Activated T-helper 1 cell treated with anti-CD3 and anti-CD28 coated beads, Interleukin-12 subunit alpha, Interleukin-12 subunit beta, Interleukin-2, Interleukin-4 antibody, amounts not matched to agents 30 ng/mL and 10 ng/mL and 1 ng/mL, durations not matched to agents 14 hours and 24 hours and 36 hours (primary cell): ENCODE measurements around the gene GBX2. TPM values are rescaled to one million over a fixed set of nuclear protein-coding genes. Genes with fewer than 3 reads are reported as not detected.

Source experiments
- DNase-seq: peaks from one replicate; pipeline ENCODE4 v3.0.0; 2021; ENCODE audit warnings: low spot score
- H3K27ac Mint-ChIP-seq: one replicate; pipeline ENCODE4 v1.8.0; 2021; ENCODE audit warnings: mild to moderate bottlenecking, mixed read lengths
- H3K27me3 Mint-ChIP-seq: one replicate; pipeline ENCODE4 v1.8.0; 2022; ENCODE audit warnings: mild to moderate bottlenecking, moderate library complexity, mixed read lengths; ENCODE audit not compliant: insufficient read depth
- H3K36me3 Mint-ChIP-seq: one replicate; pipeline ENCODE4 v1.8.0; 2021; ENCODE audit warnings: low read depth, mixed read lengths
- H3K4me1 Mint-ChIP-seq: one replicate; pipeline ENCODE4 v1.8.0; 2021; ENCODE audit warnings: low read depth, mixed read lengths
- H3K4me3 Mint-ChIP-seq: one replicate; pipeline ENCODE4 v1.8.0; 2021; ENCODE audit warnings: mild to moderate bottlenecking, moderate library complexity, mixed read lengths
- H3K9me3 Mint-ChIP-seq: one replicate; pipeline ENCODE4 v1.8.0; 2021; ENCODE audit warnings: mixed read lengths
- intact Hi-C: fragments of 100-400 bp; cut with micrococcal nuclease; formaldehyde crosslinking; loops from one replicate; pipeline ENCODE4 v1.15.1; 2024
- total RNA-seq: library from RNA; stranded (reverse); gene quantifications from 2 replicates; pipeline ENCODE4 v1.2.3, GENCODE V29; 2022

GBX2 gene
- total RNA-seq, 1 donor from 2014 or later = not detected

GRCh38 chr2:236162031-236162845, 5.9 kb downstream of the GBX2 start:
- peaks cover 55% of the 10 kb centered on the region for H3K27me3 Mint-ChIP-seq
- no peak overlapping the region for H3K27ac Mint-ChIP-seq
- peaks cover 6% of the 10 kb centered on the region for H3K4me1 Mint-ChIP-seq
- DNase-seq = no peak
- H3K4me3 Mint-ChIP-seq = no peak overlapping the region
- intact Hi-C loops = no loop called here
- H3K36me3 Mint-ChIP-seq = no peaks in the 10 kb centered on the region
- no peaks in the 10 kb centered on the region for H3K9me3 Mint-ChIP-seq

- no peaks in the 10 kb centered on the region for H3K9me3 Mint-ChIP-seq
- H3K36me3 Mint-ChIP-seq = no peaks in the 10 kb centered on the region
- intact Hi-C loops = no loop called here
- H3K4me1 Mint-ChIP-seq = peaks cover 4% of the 10 kb centered on the region
- H3K27ac Mint-ChIP-seq = no peak overlapping the region
- DNase-seq = no peak
- H3K4me3 Mint-ChIP-seq = no peak overlapping the region
- H3K27me3 Mint-ChIP-seq = peaks cover 54% of the 10 kb centered on the region
These were observed 6.7 kb downstream of the GBX2 start for GRCh38 chr2:236161531-236161930.

- no peaks in the 10 kb centered on the region for H3K9me3 Mint-ChIP-seq
- H3K4me1 Mint-ChIP-seq = no peaks in the 10 kb centered on the region
- no peak for DNase-seq
- no peaks in the 10 kb centered on the region for H3K36me3 Mint-ChIP-seq
- no peak overlapping the region for H3K4me3 Mint-ChIP-seq
- intact Hi-C loops = no loop called here
- H3K27me3 Mint-ChIP-seq = peaks cover 49% of the 10 kb centered on the region
- H3K27ac Mint-ChIP-seq = no peak overlapping the region
These were observed 7.1 kb downstream of the GBX2 start for GRCh38 chr2:236161082-236161462.

DNA sequence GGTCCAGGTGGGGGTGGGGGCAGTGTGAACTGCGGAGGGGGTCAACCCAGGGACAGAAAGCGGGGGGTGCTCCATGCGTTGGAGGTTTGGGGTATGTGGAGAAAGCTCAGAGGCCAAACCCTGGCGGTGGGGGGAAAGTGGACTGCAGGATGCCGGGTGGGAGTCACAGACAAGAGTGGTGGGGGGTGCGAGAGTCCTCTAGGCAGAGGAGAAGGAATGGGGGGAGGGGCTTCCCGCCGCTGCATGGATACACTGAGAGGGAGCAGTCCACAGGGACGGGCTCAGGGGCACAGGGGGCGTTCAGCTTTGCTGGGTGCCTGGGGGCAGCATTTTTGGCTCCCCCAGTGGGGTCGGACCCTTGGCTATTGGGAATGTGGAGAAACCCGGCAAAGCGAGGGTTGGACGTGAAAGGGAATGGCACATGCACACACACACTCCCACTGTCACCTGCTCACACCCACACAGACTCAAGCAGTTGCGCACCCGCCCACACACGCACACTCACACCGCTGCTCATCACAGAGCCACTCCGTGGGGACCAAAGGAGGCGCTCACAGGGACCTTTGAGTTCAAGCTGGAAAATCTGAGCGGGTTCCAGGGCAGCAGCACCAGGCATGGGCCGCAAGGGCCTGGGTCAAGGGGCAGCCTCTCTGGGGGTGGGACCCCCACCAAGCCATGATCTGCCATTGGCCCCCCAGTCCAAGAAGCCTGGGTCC, 7.7 kb downstream of the GBX2 start:
- no peak overlapping the region for H3K27ac Mint-ChIP-seq
- H3K4me3 Mint-ChIP-seq = no peak overlapping the region
- no peaks in the 10 kb centered on the region for H3K9me3 Mint-ChIP-seq
- H3K27me3 Mint-ChIP-seq = peaks cover 46% of the 10 kb centered on the region
- H3K4me1 Mint-ChIP-seq = no peaks in the 10 kb centered on the region
- H3K36me3 Mint-ChIP-seq = no peaks in the 10 kb centered on the region
- intact Hi-C loops = no loop called here
- no peak for DNase-seq

DNA sequence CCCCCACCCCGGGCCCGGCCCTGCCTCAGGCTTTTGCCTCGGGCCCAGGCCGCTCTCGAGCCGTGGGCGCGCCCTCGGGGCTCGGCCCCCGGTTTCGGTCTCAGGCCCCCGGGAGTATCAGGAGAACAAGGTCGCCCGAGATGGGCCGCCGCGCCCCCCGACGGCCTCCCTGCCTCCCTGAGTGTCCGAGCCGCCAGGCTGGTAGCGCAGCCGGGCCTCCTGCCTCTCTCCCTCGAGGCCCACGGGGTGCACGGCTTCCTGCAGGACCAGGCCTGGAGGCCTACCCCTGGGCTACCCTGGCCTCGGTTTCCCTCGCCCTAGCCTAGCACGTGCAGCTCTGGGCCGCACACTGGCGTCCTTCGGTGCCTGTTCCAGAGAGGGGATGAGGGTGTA, 8.4 kb downstream of the GBX2 start:
- intact Hi-C loops = no loop called here

GRCh38 chr2:236158969-236159777, 9.0 kb downstream of the GBX2 start:
- Mint-ChIP-seq H3K4me1 (no peaks in the 10 kb centered on the region), H3K27ac (no peak overlapping the region), H3K36me3 (no peaks in the 10 kb centered on the region), H3K4me3 (no peak overlapping the region), H3K9me3 (no peaks in the 10 kb centered on the region), H3K27me3 (peaks cover 36% of the 10 kb centered on the region)
- DNase-seq = no peak
- intact Hi-C loops = no loop called here

More for the DNA sequence above, 8.4 kb downstream of the GBX2 start:
- Mint-ChIP-seq H3K9me3 (no peaks in the 10 kb centered on the region), H3K27ac (no peak overlapping the region), H3K4me1 (no peaks in the 10 kb centered on the region), H3K27me3 (peaks cover 39% of the 10 kb centered on the region), H3K36me3 (no peaks in the 10 kb centered on the region), H3K4me3 (no peak overlapping the region)
- DNase-seq = no peak

DNA sequence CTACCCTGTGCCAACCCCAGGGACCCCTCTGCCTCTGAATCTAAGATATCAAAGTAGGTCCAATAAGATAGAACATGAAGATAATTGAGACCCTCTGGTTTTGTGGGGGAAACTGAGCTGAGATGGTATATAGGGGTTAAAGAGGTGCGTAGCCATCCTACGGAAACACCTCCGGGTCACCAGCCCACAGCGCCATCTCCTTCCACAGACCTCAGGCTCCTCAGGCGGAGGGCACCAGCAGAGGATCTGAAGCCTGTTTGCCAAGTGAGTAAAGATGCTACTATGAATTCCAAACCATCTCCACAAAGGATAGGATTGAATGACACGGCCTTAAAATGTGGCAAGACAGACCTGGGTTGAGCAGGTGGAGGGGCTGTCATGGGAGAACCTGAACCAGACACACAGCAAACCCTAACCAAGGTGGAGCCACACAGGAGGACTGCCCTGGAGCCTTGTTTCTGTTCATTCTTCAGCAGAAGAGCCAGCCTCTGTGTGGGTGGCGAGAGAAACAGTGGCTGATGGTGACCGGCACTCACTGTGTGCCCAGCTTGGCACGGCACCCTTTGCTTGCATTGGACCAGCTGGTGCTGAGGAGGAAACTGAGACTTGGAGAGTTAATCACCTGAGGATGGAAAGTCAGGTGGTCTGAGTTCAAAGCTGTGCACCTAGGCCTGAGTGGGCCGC, 10.2 kb downstream of the GBX2 start:
- Mint-ChIP-seq H3K36me3 (no peaks in the 10 kb centered on the region), H3K27ac (no peak overlapping the region), H3K9me3 (peaks cover 3% of the 10 kb centered on the region), H3K4me3 (no peak overlapping the region), H3K4me1 (no peaks in the 10 kb centered on the region), H3K27me3 (peaks cover 36% of the 10 kb centered on the region)
- intact Hi-C loops = no loop called here
- DNase-seq = no peak

DNA sequence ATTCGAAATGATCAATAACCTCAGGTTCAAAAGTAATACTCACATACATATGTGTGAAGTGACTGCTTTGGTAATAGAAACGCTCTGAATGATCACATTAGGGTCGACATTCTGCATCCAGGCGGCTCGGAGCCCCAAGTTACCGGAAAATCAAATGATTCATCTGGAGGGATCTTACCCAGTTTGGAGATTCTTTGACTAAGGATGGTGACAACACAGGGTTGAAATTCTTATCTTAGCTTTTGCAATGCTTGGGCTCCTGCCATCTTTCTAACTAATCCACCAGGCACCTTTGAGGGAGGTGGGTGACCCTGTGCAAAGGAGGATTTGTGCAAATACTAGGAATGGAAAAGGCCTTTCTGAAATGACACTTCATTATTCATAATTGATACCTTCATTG, 10.8 kb downstream of the GBX2 start:
- Mint-ChIP-seq H3K4me1 (no peaks in the 10 kb centered on the region), H3K27me3 (peaks cover 30% of the 10 kb centered on the region), H3K9me3 (peaks cover 8% of the 10 kb centered on the region), H3K36me3 (no peaks in the 10 kb centered on the region), H3K4me3 (no peak overlapping the region), H3K27ac (no peak overlapping the region)
- DNase-seq = no peak
- intact Hi-C loops = no loop called here

DNA sequence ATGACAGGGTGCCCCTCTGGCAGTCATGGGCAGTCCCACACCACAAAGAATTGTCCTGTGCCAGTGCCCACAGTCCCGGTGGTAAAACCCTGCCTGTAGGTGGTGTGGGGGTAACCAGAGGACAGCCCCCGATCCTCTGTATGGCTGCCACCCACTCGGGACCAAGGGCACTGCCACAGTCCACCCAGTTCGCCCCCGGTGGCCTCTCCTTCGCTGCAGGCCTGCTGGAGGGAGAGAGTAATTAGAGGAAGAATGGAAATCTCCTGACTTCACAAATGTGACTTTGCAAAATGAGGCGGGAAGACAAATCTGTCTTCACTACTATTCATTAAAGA, 11.4 kb downstream of the GBX2 start:
- Mint-ChIP-seq H3K27me3 (peaks cover 26% of the 10 kb centered on the region), H3K36me3 (no peaks in the 10 kb centered on the region), H3K4me1 (no peaks in the 10 kb centered on the region), H3K9me3 (peaks cover 8% of the 10 kb centered on the region), H3K4me3 (no peak overlapping the region), H3K27ac (no peak overlapping the region)
- intact Hi-C loops = no loop called here
- DNase-seq = no peak

DNA sequence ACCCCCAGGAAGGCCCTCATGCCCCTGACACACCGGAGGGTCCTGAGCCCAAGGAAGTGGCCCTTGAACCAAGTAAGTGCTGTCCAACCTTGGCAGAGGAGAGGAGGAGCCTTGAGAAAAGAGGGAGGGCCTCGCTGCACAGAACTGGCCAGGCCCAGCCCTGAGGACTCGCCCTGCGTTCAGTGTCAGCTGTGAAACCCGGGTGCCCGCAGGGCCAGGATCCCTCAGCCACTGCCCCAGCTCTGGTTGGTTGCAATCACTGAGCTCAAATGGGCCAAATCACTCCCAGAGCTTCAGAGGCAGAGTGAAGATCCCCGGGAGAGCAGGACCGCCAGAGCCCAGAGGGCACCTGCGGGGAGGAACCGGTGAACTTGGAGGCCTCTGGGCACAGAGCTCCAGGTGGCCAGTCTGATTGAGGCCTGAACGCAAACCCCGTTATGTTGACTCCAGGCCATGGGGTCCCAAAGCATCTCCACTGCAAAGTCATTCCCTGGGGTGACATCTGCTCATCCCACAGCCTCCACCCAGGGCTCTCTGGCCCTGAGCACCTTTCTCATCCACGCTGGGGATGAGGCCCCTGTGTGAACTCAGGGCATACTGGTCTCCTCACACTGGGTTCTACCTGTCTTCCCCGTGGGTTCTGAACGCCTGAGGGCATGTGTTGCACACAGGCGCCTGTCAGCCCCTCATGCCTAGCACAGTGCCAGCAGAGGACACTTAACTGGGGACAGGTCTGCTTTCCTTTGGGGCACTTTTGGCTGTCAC, 11.9 kb downstream of the GBX2 start:
- Mint-ChIP-seq H3K27me3 (peaks cover 22% of the 10 kb centered on the region), H3K4me3 (no peak overlapping the region)
- intact Hi-C loops = no loop called here

GRCh38 chr2:236155406-236155805, 12.8 kb downstream of the GBX2 start:
- Mint-ChIP-seq H3K9me3 (peaks cover 8% of the 10 kb centered on the region), H3K4me1 (no peaks in the 10 kb centered on the region), H3K4me3 (no peak overlapping the region), H3K27me3 (peaks cover 15% of the 10 kb centered on the region), H3K36me3 (no peaks in the 10 kb centered on the region), H3K27ac (no peak overlapping the region)
- intact Hi-C loops = no loop called here
- DNase-seq = no peak

More for the DNA sequence above, 11.9 kb downstream of the GBX2 start:
- H3K9me3 Mint-ChIP-seq = peaks cover 8% of the 10 kb centered on the region
- H3K4me1 Mint-ChIP-seq = no peaks in the 10 kb centered on the region
- no peaks in the 10 kb centered on the region for H3K36me3 Mint-ChIP-seq
- no peak overlapping the region for H3K27ac Mint-ChIP-seq
- DNase-seq = no peak

DNA sequence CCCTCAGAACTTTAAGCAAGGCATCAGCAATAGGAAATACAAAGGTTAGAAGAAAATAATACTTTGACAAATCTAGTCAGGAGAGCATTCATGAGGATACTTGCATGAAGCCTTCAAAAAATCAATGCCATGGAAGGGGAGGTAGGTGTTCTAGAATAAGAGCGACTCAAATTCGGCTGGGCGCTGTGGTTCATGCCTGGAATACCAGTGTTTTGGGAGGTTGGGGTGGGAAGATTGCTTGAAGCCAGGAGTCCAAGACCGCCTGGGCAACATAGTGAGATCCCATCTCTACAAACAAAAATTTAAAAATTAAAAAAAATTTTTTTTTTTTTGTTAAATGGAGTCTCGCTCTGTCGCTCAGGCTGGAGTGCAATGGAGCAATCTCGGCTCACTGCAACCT, 21.8 kb downstream of the GBX2 start:
- H3K9me3 Mint-ChIP-seq = no peaks in the 10 kb centered on the region
- no peak overlapping the region for H3K27ac Mint-ChIP-seq
- no peak for DNase-seq

More for the DNA sequence above, 21.8 kb downstream of the GBX2 start:
- Mint-ChIP-seq H3K27me3 (peaks cover 8% of the 10 kb centered on the region), H3K36me3 (no peaks in the 10 kb centered on the region), H3K4me1 (no peaks in the 10 kb centered on the region), H3K4me3 (no peak overlapping the region)
- intact Hi-C loops = no loop called here
